Stimulated activated CD8-positive, alpha-beta memory T cell treated with anti-CD3 and anti-CD28 coated beads, Interleukin-4, amount 100 ng/mL, for 48 hours (primary cell): ENCODE measurements around the gene SRGAP3.

Source experiments
- DNase-seq: peaks from one replicate; pipeline ENCODE4 v3.0.0-alpha.2; 2020

Gene SRGAP3

DNA sequence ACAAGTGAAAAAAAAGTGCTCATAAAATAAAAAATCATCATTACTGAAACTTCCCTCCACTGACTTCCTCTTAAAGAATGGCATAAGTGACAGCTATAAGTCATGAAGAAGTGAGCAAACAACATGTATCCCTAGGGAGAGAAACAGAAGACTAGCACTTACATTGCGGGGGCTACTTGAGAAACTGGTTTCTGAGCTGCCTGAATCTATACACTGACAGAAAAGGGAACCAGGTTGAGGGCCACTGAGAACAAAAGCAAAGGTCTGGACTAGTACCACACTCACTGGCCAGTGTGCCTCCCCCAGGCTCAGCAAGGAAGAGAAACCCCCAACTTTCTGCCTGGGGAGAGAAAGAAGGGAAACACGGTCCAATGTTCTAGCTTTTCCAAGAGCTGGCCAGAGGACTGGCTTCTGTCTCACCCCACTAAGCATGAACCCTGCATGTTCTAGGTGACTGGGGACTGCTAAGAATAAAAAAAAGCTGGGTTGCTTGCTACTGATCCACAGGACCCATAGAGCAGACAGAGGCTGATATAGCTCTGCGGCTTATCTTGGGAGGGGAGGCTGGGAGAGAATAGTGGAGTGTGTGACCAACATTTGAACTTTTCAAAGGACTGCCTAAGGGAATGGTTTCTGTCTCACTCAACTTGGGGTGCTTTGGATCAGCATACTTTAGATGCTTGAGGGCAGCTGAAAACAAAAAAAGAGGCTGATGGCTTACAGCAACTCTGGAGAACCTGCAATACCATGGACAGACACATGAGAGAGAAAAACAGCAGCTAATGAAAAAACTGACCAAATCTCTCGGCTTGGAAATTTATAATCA is 294.3 kb downstream of the SRGAP3 start:
- no peak for DNase-seq

GRCh38 chr3:8953313-8953712 is 296.1 kb downstream of the SRGAP3 start:
- no peak for DNase-seq

DNA sequence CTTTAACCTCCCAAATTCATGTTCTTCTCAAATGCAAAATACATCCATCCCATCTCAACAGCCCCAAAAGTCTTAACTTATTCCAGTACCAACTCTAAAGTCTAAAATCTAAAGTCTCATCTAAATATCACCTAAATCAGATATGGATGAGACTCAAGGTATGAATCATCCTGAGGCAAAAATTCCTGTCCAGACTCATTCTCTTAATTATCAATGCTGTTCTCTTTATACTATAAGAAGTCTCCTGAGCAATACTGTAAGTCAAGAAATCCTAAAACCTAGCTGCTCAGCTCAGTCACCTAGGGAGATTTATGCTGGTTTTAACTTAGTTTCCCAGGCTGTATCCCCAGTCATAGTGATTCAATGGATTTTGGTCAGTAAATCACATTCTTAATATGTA is 297.3 kb downstream of the SRGAP3 start:
- no peak for DNase-seq

GRCh38 chr3:8945890-8946600 is 303.4 kb downstream of the SRGAP3 start:
- DNase-seq, result no peak

- DNase-seq, result no peak
Measured at GRCh38 chr3:8942746-8943488, 306.5 kb downstream of the SRGAP3 start.

GRCh38 chr3:8942115-8942514 is 307.3 kb downstream of the SRGAP3 start:
- DNase-seq, result no peak

DNA sequence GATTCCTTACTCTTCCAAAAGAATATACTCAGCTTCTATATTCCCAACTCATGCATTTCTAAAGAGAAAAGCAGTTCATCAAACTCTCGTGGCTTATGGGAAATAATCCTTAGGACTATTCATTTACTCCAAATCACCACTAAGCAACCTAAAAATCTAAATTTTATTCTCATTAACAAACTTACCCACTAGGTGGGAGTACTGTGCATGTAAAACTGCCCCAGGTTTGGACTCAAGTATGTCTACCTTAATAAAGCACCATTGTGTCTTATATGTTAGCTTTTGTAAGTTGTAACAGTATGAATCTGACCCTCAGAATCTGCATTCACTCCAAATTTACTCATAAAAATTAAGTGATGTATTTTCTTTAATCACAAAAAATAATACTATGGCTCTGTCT is 311.4 kb downstream of the SRGAP3 start:
- no peak for DNase-seq

DNA sequence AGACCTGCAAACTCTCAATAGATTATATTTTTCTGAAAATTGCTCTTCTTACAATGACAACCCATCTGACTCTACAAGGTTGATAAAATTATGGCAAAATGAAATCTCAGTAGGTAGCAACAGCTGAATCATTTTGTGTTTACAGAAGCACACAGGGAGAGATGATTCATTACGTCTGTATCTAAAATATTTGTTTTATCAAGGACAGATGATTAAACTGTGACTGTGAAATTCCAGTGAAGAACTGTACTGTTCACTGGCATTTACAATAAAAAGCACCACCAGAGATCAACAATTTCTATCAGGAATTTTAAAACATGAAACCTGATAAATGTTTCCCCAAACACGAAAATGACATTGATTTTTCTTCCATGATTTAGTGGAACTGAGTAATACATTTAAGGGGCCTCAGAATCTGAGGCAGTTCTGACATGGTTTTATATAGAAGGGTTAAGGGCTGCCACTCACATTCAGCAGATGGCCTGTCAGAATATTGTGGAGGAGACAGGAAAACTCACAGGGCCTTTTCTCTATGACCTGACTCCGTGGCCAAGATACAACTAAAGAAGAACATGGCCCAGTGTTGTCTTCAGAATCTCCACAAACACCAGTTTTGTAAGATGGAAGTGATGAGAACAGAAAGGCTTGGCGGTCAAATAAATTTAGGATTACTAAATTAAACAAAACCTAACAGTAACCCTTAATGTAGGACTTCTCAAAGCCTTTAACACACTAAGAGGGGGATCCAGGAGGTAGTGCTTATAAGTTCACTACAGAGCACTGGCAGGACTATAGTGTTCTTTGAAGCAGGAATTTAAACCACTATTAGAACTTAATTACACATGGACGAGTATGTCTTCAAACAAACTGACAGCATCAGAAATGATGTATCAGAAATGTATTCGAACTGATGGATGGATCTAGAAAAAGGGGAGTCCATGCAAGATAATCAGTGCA is 312.1 kb downstream of the SRGAP3 start:
- DNase-seq, result no peak

GRCh38 chr3:8932507-8932906 is 316.9 kb downstream of the SRGAP3 start:
- no peak for DNase-seq

GRCh38 chr3:8931342-8931741 is 318.1 kb downstream of the SRGAP3 start:
- no peak for DNase-seq
